HG03060 (cell line): ENCODE results near the gene GLUD2.

Experiments
- ATAC-seq: cut with Tn5 transposase; IDR thresholded peaks from one replicate; pipeline ENCODE4 v1.9.1; 2021; ENCODE audit warnings: low read depth, moderate number of reproducible peaks; ENCODE audit not compliant: unreplicated experiment

The GLUD2 gene

DNA sequence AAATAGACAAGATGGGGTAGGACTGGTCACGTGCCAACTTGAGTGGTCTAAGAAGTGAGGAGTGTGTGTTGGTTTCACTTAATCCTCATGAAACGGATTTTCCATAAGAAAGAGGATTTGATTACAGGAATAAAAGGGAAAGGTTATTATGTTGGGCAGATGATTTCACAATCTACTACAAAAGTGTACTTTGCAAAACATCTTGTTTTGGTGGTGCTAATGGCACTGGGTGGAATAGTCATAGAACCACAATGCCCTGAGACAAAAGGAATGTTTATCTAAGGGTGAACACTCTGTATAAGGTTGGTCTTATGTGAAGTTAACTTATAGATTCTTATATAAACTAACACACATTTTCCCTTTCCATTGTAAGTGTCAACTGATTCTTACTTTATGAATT lies 45.6 kb downstream of the GLUD2 start:
- no peak for ATAC-seq
